GM20000 (cell line): Measurements from ENCODE around the gene WWOX.

Source experiments
- DNase-seq: peaks from one replicate; pipeline ENCODE4 v3.0.0; 2012; ENCODE audit warnings: low spot score
- TF ChIP-seq, protein P1 (sequence below): IDR thresholded peaks from 2 replicates; pipeline ENCODE4 v1.5.1; 2012; ENCODE audit warnings: mild to moderate bottlenecking, control low read depth; ENCODE audit errors: extremely low read depth, missing control alignments

Gene WWOX

DNA sequence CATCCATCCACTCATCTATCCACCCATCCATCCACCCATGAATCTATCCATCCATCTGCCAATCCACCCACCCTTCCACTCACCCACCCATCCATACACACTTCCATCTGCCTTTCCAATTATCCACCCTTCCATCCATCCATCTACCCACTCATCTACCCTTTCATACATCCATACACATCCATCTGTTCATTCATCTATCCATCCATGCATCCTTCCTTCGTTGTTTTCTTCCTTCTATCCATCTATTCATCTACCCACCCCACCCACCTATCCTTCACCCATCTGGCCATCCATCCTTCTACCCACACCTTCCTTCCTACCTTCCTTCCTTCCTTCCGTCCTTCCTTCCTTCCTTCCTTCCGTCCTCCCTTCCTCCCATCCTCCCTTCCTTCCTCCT, 106.1 kb downstream of the WWOX start:
- DNase-seq: no peak
- TF ChIP-seq, protein P1, sequence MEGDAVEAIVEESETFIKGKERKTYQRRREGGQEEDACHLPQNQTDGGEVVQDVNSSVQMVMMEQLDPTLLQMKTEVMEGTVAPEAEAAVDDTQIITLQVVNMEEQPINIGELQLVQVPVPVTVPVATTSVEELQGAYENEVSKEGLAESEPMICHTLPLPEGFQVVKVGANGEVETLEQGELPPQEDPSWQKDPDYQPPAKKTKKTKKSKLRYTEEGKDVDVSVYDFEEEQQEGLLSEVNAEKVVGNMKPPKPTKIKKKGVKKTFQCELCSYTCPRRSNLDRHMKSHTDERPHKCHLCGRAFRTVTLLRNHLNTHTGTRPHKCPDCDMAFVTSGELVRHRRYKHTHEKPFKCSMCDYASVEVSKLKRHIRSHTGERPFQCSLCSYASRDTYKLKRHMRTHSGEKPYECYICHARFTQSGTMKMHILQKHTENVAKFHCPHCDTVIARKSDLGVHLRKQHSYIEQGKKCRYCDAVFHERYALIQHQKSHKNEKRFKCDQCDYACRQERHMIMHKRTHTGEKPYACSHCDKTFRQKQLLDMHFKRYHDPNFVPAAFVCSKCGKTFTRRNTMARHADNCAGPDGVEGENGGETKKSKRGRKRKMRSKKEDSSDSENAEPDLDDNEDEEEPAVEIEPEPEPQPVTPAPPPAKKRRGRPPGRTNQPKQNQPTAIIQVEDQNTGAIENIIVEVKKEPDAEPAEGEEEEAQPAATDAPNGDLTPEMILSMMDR: no peak

DNA sequence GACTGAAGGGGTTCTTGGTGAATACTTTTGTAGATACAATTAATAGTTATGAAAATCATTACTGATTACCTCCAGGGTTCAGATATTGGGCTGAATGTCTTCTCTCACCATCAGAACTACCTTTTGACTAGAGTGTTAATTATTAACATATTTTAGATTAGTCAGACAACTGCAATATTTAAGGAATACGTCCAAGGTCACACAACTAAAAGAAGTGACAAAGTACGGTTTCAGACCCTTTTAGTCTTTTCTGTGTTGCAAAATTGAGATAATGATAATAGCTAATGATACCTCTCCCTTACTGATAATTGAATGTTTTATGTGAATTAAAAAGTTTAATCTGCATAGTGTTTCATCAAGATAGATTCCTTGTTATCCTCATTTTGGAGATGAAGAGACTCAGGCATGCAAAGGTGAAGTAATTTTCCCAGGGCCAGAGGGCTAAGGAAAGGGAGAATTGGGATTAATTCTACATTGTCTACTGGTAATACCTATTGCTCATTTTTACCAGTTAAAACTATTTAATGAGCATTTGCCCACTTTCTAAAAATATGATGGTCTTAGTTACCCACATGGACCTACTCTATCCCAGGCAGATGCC, 107.3 kb downstream of the WWOX start:
- TF ChIP-seq, protein P1: no peak
- DNase-seq: no peak

GRCh38 chr16:78209951-78210661, 110.7 kb downstream of the WWOX start:
- TF ChIP-seq, protein P1: no peak

DNA sequence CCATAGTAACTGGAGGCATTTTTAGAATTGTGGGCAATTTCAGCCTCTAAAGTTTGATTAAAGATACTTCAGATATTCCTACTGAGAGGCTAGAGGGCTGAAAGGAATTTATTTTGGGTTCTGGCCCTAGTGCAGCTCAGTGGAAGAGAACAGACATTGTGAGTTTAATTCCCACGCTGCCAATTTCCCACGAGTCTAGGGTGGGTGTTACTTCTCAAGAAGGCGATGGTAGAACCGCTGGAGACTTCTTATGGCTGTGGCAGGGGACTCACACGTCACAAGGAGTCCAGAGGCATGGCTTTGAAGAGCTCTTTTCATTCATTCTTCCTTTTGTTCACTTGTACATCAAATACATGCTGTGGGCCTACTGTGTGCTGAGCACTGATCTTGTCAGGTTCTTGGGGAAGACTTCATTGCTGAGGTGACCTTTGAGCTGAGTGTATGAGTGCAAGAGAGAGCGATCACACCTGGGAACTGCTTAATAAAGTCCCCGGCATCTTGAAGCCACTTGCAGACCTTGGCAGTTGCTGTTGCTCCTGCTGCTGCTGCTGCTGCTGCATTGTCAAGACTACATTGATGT, 111.7 kb downstream of the WWOX start:
- no peak for DNase-seq
- TF ChIP-seq, protein P1: no peak

More at GRCh38 chr16:78209951-78210661, 110.7 kb downstream of the WWOX start:
- DNase-seq: no peak

DNA sequence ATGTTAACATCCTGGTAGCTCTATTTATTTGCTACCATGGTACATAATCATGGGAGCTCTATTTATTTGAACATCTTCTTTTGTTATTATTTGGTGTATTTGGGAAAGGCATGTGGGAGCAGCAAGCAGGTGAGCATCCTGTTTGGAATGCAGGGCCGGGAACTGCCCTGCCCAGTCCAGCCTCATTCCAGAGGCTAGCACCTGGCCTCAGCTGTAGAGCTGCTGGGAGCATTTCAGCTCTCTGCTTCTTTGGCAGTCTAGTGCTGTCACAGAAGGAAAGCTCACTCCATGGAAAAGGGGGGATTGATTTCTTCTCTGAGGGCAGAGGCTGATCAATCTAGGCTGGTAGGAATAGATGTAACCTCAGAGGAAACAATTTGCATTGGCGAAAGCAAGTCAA, 112.5 kb downstream of the WWOX start:
- DNase-seq: no peak
- TF ChIP-seq, protein P1: no peak

DNA sequence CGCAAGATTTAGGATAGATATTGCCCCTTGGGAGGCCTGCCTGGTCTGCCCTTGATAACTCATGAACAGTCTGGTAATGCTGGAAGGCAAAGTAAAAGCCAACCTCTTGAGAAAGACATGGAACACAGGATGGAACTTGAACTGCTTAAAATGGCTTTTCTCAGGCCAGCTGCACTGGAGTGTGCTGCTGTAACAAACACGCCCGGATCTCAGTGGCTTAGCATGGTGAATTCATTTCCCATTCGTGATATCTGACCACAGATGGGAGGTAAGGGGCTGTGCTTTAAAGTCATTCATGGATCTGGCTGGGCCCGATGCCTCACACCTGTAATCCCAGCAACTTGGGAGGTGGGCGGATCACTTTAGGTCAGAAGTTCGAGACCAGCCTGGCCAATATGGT, 113.2 kb downstream of the WWOX start:
- TF ChIP-seq, protein P1: no peak
- DNase-seq: no peak

DNA sequence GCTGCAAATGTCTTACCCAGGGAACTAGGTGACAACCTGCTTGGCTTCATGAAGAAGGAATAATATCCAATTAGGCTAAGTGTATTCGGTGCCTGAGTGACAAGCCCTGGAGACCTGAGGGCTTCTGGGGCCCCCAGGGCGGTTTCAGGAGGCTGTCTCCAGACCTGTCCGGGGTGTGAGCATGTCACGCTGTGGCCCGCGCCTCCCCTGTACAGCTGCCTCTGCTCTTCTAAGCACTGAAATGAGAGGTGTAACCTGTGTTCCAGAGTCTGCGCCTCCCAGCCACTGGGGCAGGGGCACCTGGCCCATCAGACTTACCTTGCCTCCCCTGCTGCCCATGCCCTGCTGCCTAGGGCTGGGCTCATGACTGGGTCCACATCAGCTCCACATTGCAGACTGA, 114.3 kb downstream of the WWOX start:
- DNase-seq: no peak
- TF ChIP-seq, protein P1: no peak
